HG02623 (cell line): Measurements from ENCODE around the gene GALNT6.

Experiments
- ATAC-seq: cut with Tn5 transposase; IDR thresholded peaks from one replicate; pipeline ENCODE4 v1.9.1; 2021; ENCODE audit warnings: moderate library complexity; ENCODE audit not compliant: unreplicated experiment

The GALNT6 gene

DNA sequence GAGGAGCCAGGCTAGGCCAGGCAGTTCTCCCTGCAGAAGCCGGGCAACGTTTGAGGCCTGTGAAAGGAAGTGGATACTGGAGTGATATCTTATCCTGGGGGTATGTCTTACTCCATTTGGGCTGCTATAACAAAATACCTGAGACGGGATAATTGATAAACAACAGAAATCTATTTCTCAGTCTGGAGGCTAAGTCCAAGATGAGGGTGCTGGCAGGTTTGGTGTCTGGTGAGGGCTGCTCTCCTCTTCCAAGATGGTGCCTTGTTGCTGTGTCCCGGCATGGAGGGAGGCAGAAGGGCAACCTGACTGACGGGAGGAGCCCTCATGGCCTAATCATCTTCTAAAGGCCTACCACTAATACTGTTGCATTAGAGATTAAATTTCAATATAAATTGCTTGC, 15.7 kb upstream of the GALNT6 start:
- no peak for ATAC-seq

DNA sequence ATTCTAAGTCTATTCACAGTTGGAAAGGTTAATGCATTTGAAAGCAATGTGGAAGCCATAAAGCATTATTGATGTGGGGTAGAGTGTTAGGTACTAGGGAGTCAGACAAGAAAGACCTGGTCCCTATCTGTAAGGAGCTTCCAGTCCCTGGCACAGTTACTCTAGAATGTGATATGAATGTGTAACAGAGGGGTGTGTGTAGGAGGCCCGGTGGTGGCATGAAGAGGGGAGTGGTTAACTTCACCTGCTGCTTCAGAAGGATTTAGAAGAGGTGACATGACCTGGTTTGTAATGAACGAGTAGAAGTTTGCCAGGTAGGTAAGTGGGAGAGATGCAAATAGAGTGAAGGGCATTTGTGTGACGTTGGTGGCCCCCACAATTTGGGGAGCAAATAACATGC, 15.1 kb upstream of the GALNT6 start:
- ATAC-seq = no peak

DNA sequence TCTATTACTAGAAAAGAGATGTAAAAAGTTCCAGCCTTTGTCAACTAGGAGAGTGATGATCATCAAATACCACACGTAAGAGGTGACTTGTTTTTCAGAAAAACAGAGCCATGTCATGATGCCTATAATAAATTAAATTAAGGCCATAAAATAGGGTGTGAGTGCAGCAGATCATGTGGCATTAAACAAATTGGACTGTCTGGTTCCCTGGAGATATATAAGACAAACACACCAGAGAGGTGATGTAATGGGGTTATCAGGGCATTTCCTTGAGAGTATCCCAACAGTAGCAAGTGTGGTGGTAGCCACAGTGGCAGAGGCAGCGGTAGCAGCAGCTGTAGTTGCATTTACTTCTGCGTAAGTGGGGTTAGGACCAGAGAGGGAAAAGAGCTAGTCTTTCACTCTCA, 14.6 kb upstream of the GALNT6 start:
- ATAC-seq = no peak

DNA sequence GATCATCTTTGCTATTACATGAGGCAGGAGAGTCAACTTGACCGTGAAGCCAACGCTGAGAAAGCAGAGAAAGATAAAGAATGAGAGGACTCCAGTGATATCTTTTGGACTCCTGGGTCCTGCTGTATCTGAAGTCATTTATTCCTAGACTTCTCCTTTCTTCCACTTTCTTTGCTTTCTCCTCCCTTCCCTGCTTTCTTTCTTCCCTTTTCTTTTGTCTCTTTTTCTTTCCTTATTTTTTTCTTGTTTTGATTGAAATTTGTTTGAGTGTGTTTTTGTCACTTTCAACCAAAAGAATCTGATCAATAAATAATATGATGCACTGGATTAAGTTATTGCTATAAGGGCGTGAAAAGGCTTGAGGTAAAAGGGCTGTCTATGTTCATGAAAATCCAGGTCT, 13.4 kb upstream of the GALNT6 start:
- ATAC-seq = no peak

DNA sequence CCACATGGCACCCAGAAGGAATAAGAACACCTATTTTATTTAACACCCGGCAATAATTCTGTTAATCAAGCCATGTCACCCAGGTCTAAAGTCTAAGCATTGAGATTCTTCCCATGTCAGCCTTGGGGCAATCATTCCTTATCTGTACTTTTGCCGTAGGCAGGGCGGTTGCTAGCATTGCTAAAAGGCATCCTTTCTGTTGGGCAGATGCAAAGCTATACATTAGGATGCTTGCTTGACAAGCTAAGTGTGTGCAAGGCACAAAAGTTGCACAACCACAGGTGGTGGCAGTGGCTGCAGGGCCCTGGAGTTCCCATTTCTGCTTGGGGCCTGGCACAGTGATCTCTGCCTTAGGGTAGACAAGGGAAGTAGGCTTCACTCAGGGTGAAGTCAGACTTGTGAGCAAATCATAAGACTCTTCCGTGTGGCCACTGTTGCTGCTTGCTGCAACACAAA, 12.5 kb upstream of the GALNT6 start:
- ATAC-seq = no peak

DNA sequence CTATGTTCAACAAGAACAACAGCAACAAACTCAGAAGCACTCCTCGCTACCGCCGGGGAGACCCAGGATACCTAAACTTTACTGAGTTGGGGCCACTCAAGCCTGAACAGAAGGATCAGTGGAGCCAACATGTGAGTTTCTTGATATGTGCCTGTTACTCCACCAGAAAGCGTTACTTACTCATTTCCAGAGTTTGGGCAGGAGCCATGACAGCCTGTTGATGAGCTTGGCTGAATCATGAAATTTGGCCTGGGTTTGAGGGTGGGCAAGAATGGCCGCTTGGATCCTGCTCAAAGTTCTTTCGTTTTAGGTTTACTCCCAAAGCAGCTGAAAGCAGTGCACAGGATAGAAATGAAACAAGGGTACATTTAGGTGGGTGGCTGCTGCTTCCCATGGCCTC, 12.0 kb upstream of the GALNT6 start:
- ATAC-seq = no peak

DNA sequence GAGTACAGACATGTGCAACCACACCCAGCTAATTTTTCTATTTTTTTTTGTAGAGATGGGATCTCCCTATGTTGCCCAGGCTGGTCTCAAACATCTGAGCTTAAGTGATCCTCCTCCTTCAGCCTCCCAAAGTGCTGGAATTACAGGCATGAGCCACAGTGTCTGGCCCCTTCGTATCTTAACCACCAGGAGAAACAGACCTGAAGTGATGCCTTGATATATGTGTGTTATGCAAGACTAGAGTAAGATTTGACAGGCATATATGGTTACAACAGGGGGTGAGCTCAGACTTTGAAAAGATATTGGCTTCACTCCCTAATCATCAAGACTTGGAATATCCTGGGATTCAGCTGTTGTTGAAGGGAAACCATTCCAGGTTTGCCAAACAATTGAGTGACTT, 10.7 kb upstream of the GALNT6 start:
- no peak for ATAC-seq

DNA sequence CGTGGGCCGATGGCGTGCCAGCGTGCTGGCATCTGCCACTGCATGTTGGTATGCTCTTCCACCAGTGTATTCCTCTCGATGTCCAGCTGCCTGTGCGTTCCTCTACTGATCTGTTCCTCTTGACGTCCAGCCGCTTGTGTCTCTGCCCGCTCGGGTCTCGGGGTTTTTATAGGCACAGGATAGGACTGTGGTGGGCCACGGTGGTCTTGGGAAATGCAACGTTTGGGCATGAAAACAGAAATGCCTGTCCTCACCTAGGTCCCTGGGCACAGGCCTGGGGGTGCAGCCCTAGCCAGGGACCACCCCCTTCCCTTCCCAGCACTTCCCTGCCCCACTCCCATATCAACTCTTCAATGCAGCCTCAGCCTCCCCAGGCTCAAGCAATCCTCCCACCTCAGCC, 10.3 kb upstream of the GALNT6 start:
- no peak for ATAC-seq

DNA sequence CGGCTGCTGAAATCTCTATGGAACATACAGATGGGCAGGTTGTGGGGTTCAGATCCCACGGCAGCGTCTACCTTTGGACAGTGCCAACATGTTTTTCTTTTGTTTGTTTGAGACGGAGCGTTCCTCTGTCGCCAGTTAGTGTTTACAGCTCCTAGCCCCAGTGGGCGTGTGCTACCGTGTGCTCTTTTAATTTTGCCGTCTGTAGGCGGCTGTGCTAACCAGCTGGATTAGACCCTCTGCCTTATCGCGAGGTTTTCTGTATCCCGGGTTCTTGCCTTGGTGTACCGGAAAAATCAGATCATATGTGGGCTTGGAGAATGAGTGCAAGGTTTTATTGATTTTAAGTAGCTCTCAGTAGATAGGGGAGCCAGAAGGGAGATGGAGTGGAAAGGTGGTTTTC, 9.8 kb upstream of the GALNT6 start:
- no peak for ATAC-seq

DNA sequence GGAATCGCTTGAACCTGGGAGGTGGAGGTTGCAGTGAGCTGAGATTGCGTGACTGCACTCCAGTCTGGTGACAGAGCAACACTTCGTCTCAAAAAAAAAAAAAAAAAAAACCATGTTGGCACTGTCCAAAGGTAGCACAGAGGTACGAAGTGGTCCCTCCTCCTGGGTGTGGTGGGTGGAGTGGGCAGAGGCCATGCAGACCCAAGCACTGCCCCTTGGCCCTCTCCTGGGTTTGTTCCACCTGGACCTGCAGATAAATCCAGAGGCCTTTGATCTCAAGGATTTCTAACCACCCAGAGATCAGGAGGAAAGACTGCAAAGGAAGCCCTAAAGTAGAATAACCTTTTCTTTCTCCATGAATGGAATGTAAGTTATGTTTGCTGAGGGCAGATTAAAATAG, 8.7 kb upstream of the GALNT6 start:
- no peak for ATAC-seq

DNA sequence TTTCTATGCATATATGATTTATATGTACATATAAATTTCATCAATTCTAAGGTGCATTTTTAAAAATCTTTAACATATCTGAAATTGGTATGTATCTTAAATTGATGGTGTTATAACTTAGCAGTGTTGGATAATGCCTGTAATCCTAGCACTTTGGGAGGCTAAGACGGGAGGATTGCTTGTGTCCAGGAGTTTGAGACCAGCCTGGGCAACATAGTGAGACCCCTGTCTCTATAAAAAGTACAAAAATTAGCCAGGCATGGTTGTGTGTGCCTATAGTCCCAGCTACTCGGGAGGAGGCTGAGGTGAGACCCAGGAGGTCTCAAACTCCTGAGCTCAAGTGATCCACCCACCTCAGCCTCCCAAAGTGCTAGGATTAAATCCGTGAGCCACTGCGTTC, 6.5 kb upstream of the GALNT6 start:
- ATAC-seq = no peak

DNA sequence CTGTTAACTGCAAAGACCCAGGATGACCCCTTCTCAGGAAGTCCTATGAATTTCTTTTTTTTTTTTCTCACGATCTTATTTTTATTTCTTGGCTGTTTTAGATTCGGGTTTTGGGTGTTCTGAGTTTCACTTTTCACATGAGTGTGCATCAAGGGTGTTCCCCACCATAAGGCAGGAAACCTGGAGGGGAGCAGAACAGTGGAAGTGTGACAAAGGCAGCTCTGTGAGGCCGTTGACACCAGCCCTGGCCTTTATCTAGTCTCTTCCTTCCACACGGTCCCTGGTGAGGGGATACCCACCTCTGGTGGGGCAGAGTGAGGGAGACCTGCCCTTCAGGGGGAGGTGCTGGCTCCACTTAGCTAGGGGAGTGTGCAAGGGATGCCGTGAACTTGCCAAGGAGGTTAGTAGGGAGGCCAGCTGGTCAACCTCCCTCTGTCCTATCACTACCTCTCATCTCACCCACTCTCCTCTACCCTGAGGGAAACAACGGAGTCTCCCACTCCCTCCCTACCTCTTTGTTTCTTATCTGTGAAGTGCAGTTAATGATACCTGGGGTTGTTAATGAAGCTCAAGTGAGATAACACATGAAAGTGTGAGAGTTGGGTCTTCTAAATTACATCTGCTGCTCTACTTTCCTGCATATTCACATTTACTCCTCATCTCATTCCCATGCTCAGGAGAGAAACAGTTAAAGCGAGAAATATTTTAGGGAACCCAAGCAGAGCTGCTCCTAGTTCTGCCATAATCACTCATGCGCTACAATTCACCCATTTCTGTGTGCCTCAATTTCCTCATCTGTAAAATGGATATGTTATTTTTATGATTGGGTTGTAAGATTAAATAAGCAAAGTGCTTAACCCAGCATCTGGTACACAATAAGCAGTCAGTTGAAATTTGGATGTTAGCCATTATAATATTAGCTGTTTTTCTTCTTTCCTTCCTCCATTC, 4.4 kb upstream of the GALNT6 start:
- ATAC-seq = peak; percentile 39

DNA sequence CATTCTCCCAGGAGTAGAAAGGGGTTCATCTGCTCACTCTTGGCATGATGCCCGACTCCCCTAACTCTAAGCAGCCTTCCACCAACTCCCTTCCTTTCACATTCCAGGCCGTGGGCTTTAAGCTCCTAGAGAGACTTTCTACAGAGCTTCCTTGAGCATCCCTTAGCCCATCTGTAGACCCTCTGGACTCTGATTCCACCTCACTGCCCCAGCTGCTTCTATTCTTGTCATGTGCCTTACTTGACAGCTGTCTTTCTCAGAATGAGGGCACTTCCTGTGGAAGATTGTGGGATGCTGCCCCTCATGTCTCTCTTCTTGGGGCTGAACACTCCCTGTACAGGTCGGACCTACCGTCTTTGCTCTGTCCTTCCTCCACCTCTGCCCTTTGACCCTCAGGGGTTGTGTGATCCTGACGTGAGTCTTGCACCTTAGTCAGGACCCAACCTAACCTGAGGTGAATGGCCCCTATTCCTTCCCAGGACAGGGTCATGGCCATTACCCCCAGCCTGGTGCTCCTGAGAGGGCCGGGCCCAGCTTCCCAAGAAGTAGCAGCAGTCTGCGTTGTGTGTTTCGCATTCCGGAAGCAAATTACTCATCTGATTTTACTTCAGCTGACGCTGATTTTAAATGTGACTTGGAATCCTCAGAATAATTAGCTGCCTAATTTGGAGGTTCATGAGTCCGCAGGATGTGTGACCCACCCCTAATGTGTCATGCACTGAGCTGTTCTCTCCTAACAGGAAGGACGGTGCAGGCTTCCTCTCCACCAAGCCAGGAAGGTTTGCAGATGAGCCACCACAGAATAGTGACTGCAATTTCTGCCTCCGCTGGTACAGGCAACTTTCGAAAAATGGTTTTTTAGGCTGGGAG, 2.7 kb upstream of the GALNT6 start:
- ATAC-seq = no peak

DNA sequence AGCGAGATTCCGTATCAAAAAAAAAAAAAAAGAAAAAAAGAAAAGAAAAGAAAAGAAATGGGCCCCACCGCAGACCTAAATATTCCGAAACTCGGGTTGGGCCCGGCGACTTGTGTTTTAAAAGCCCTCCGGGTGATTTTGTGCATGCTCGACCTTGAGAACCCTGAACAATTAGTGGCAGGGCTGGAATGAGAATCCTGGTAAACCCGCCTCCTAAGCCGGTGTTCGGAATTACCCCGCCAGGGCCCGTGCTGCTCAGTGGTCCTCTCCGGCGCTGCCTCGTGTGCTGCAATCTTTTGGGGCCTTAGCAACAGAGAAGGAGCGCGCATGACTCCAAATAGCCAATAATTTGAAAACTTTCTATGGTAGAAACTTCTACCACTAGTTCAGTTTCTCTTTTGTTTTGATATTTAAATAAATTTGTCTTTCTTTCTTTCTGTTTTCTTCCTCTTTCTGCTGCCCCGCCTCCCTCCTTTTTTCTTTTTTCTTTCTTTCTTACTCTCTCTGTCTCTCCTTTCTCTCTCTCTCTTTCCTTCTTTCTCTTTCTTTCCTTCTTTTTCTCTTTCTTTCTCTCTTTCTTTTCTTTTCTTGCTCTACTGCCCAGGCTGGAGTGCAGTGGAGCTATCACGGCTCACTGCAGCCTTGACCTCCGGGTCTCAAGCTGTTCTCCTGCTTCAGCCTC, 1.5 kb upstream of the GALNT6 start:
- ATAC-seq = peak; percentile 30

DNA sequence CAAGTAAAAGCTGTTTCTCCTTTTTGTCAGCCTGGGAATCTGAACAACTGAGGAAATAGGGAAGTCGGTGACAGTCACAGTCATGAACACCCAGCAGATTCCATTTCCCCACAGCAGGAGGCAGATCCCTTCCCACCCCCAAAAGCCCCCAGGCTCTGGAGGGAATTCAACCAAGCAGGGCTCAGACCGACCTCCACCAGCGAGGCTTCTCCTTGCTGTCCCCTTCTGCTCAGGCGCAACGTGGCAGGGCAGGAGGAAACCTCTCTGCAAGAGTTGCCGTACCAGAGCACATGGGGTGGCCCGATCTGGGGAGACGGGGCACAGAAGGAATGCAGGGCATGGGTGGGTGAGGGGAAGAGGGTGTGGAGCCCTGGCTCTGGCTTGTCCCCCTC, 319 bp downstream of the GALNT6 start:
- ATAC-seq = peak; percentile 8

DNA sequence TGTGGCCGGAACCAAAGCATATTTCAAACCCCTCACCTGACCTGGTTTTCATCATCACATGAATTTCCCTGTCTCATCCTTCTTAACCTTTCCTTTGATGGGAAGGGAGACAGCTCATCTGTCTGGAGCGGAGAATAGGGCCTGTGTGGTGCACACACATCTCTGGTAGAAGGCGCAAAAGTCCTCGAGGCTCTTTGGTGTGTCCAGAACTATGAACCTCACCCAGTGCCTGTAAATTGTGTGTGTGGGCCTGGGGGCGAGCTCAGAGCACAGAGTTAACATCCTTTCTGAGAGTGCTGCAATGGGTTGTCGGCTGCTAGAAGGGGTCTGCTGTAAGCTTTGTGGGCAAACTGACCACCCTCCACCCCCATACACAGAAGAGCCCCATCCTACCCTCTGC, 749 bp downstream of the GALNT6 start:
- ATAC-seq = no peak

DNA sequence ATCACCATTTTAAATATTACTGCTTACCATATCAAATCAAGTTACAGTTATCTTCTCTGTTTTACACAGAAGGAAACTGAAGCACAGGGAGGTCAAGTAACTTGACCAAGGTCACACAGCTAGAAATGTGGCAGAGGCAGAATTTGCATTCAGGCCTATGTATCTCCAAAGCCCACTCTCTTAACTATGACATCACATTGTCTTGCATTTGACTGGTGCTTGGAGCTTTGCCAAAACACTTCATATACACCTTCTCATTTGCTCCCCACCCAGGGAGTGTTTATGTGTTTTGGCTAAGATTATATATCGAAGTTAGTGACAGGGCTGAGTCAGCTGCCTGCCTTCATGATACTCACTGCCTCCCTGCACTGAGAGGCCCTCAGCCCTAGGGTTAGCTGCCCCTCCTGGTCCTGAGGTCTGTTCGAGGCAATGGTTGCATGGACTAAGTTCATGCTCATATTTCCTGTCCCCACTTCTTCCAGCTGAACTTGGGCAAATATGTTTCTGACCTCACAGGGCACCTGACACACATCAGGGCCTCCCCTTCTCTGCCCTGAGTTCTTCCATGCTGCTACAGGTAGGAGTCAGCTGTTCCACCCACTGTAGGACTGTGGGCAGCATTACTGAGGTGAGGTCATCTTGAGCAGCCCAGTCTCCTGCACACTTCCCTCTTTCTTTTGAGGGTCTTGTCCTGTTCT, 1.8 kb downstream of the GALNT6 start:
- no peak for ATAC-seq

DNA sequence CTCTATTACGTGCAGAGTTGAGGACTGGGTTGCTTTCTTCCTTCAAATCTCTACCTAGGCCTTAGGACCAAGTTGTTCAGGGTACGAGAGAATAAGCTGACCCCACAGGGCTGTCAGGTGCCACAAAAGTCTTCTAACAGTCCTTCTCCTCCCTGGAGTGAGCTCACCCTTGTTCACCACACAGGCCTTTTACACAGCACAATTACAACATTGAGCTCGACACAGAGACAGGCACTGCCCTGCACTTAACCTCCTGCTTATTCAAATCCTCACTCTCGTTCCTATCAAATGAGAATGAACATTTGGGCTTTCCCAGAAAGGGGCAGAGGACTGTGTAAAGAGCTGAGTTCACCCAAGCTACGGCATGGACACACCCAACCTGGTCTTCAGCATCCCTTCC, 2.4 kb downstream of the GALNT6 start:
- no peak for ATAC-seq

DNA sequence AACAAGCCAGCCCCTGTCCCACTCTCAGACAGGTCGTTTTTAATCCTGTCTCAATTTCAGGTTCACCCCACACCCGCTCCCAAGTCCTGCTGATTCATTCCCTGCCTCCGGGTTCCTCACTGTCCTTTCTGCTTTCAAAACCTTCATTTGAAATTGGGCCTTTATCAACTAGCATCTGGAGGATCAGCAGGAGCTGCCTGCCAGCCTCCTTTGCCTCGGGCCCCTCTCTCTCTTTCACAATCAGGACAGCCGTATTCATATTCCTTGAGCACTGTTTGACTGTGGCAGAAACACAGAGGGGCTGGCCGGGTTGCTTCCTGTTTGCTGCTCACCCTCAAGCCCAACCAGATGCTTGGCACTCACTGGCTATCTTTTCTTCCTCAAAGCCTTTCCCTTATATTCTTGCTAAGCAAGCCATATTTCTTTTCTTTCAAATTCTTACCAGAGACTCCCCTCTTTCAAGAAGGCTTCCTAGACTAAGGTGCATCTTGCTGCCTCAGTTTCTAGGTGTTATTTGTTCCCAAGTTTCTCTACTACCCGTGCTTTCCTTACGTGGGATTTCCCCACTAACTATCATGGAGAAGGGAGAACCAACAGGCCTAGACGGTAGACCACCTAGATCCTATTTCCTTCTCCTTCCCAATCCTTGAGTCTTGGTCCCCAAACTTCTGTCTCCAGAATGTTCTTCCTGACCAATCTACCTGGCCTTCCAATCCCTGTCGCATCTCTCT, 3.0 kb downstream of the GALNT6 start:
- no peak for ATAC-seq

DNA sequence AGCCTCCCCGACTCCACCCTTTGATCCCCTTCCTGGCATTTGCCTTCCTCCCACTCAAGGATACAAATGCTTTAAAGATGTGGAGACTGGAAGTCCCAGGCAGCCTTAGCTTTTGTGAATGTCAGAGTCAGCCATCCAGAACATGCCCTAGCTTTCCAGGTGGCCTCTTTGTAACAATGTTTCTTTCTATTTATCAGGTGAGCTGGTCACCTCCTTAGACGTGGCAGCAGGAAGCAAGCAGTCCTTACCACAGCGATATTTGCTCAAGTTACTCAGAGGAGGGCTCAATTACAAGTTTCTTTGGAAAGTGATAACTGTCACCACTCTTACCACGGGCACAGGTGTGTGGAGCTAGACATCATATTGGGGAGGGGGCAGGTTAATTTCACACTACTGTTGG, 4.9 kb downstream of the GALNT6 start:
- no peak for ATAC-seq
